PFSK-1 (cell line): ENCODE results near the gene TULP1.
A peak's percentile ranks its signal among the peaks of the same experiment; 100 is the strongest.

Experiments used
- POLR2AphosphoS5 ChIP-seq: IDR thresholded peaks from 2 replicates; pipeline ENCODE4 v1.6.1; 2012; ENCODE audit warnings: low read depth, mild to moderate bottlenecking, control low read depth, low read length, moderate library complexity
- REST ChIP-seq, 2 experiments: IDR thresholded peaks; 2 replicates each; pipeline versions ENCODE4 v1.6.1 to v1.8.0; 2011 to 2012; ENCODE audit warnings: low read depth in 2 of 2, low read length in 2 of 2, control low read depth in 1 of 2, inconsistent platforms in 1 of 2, mild to moderate bottlenecking in 1 of 2, moderate library complexity in 1 of 2; ENCODE audit not compliant: insufficient read depth in 1 of 2
- SIN3A ChIP-seq: IDR thresholded peaks from 2 replicates; pipeline ENCODE4 v1.6.1; 2012; ENCODE audit warnings: mild to moderate bottlenecking, low read length, moderate library complexity, borderline replicate concordance; ENCODE audit not compliant: insufficient read depth

- peak; percentile 100 for TF ChIP-seq POLR2AphosphoS5
- TF ChIP-seq REST (IDR thresholded peaks at IDR 0.05; ENCODE audit: insufficient read depth in 1 of 2, low read depth in 2 of 2, low read length in 2 of 2), result peak; percentile 68 to 72
- peak; percentile 97 for TF ChIP-seq SIN3A
These were observed 44.3 kb downstream of the TULP1 start, which contains the start of gene RPL10A for GRCh38 chr6:35468181-35468979.
